Skin epidermis (tissue), 12 donors: ENCODE measurements around the gene EXOSC5.
A peak's percentile ranks its signal among the peaks of the same experiment; 100 is the strongest.

Source experiments
- H3K27ac ChIP-seq, 21 experiments: fragments of 200-600 bp; sonication (generic) in 11 of 21; one replicate each; pipeline ENCODE4 v1.5.0; 2020; ENCODE audit warnings: mild to moderate bottlenecking in 3 of 21, inconsistent platforms in 2 of 21, moderate library complexity in 2 of 21
- H3K4me3 ChIP-seq, 7 experiments: fragments of 200-600 bp; sonication (generic) in 2 of 7; one replicate each; pipeline ENCODE4 v1.5.0; 2020; ENCODE audit warnings: inconsistent platforms in 2 of 7, mild to moderate bottlenecking in 2 of 7, moderate library complexity in 1 of 7

Gene EXOSC5

GRCh38 chr19:41427647-41428480, 30.7 kb upstream of the EXOSC5 start:
- Histone ChIP-seq H3K27ac (peak overlapping the region in 20 of 21 experiments; percentile 52 to 93 (median 81)), H3K4me3 (peak overlapping the region; percentile 26 to 59 (median 40))

GRCh38 chr19:41426952-41427646, 29.9 kb upstream of the EXOSC5 start, which contains the start of gene B3GNT8:
Gene B3GNT8 (minus strand): TSS chr19:41427374. CDS start chr19:41426778, 596 bp downstream.
- H3K4me3 ChIP-seq, result peak within 1 kb of the TSS; percentile 26 to 59 (median 40)

GRCh38 chr19:41426116-41426841, 29.1 kb upstream of the EXOSC5 start:
- Histone ChIP-seq H3K27ac (peak overlapping the region in 20 of 21 experiments; percentile 52 to 93 (median 81)), H3K4me3 (peak overlapping the region; percentile 26 to 59 (median 40))

More at GRCh38 chr19:41426952-41427646, 29.9 kb upstream of the EXOSC5 start, which contains the start of gene B3GNT8:
- peak within 1 kb of the TSS in 20 of 21 experiments; percentile 52 to 93 (median 81) for H3K27ac ChIP-seq

GRCh38 chr19:41425174-41426115, 28.3 kb upstream of the EXOSC5 start:
- H3K4me3 ChIP-seq, result peak overlapping the region in 2 of 7 experiments; percentile 43 to 45

GRCh38 chr19:41424335-41425173, 27.4 kb upstream of the EXOSC5 start:
- H3K27ac ChIP-seq, result peak overlapping the region in 2 of 21 experiments; percentile 24 to 42
- H3K4me3 ChIP-seq, result no peak overlapping the region

More at GRCh38 chr19:41425174-41426115, 28.3 kb upstream of the EXOSC5 start:
- H3K27ac ChIP-seq, result peak overlapping the region in 4 of 21 experiments; percentile 10 to 81 (median 33)

- Histone ChIP-seq H3K27ac (no peak overlapping the region), H3K4me3 (no peak overlapping the region)
Observed at GRCh38 chr19:41422955-41423354, 25.8 kb upstream of the EXOSC5 start.

GRCh38 chr19:41422456-41422855, 25.3 kb upstream of the EXOSC5 start:
- H3K27ac ChIP-seq, result no peak overlapping the region
- no peak overlapping the region for H3K4me3 ChIP-seq

GRCh38 chr19:41421973-41422372, 24.8 kb upstream of the EXOSC5 start:
- Histone ChIP-seq H3K4me3 (no peak overlapping the region), H3K27ac (peak overlapping the region in 2 of 21 experiments; percentile 37 to 70)

- no peak overlapping the region for H3K4me3 ChIP-seq
- H3K27ac ChIP-seq, result peak overlapping the region in 9 of 21 experiments; percentile 20 to 77 (median 42)
Observed at GRCh38 chr19:41421314-41421713, 24.2 kb upstream of the EXOSC5 start.

- peak overlapping the region in 12 of 21 experiments; percentile 20 to 77 (median 42) for H3K27ac ChIP-seq
Observed at GRCh38 chr19:41420101-41420880, 23.1 kb upstream of the EXOSC5 start.

GRCh38 chr19:41416194-41416674, 19.1 kb upstream of the EXOSC5 start:
- Histone ChIP-seq H3K27ac (no peak overlapping the region), H3K4me3 (no peak overlapping the region)

More at GRCh38 chr19:41420101-41420880, 23.1 kb upstream of the EXOSC5 start:
- H3K4me3 ChIP-seq, result no peak overlapping the region

GRCh38 chr19:41415154-41415571, 18.0 kb upstream of the EXOSC5 start:
- Histone ChIP-seq H3K4me3 (no peak overlapping the region), H3K27ac (no peak overlapping the region)

- Histone ChIP-seq H3K4me3 (no peak overlapping the region), H3K27ac (no peak overlapping the region)
Observed at GRCh38 chr19:41414461-41414860, 17.3 kb upstream of the EXOSC5 start.

GRCh38 chr19:41413947-41414346, 16.8 kb upstream of the EXOSC5 start:
- Histone ChIP-seq H3K27ac (no peak overlapping the region), H3K4me3 (no peak overlapping the region)

- H3K27ac ChIP-seq, result no peak overlapping the region
Observed at GRCh38 chr19:41412953-41413352, 15.8 kb upstream of the EXOSC5 start.

GRCh38 chr19:41411968-41412265, 14.8 kb upstream of the EXOSC5 start:
- Histone ChIP-seq H3K4me3 (no peak overlapping the region), H3K27ac (peak overlapping the region in 3 of 21 experiments; percentile 10 to 38 (median 31))

More at GRCh38 chr19:41412953-41413352, 15.8 kb upstream of the EXOSC5 start:
- no peak overlapping the region for H3K4me3 ChIP-seq
